ENCODE results near the gene CDS1.

DNA sequence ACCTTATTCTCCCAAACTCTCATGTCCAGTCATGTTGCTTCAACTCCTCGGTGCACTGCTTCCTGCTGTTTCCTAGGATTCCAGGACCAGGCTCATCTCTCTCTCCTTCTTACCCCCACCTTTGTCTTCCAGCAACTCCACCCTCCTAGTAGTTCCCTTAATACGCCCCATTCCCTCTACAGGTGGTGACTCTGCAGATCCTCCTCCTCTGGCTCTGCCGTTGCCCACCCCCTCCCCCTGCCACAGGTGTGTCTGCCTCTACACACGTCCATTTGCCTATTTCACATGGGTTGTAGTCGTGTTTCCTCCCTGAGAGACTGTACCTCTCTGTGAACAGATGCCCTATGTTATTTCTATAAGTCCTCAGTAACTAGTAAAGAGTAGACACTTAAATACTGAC is 32.4 kb downstream of the CDS1 start:
- TF ChIP-seq, protein P1, sequence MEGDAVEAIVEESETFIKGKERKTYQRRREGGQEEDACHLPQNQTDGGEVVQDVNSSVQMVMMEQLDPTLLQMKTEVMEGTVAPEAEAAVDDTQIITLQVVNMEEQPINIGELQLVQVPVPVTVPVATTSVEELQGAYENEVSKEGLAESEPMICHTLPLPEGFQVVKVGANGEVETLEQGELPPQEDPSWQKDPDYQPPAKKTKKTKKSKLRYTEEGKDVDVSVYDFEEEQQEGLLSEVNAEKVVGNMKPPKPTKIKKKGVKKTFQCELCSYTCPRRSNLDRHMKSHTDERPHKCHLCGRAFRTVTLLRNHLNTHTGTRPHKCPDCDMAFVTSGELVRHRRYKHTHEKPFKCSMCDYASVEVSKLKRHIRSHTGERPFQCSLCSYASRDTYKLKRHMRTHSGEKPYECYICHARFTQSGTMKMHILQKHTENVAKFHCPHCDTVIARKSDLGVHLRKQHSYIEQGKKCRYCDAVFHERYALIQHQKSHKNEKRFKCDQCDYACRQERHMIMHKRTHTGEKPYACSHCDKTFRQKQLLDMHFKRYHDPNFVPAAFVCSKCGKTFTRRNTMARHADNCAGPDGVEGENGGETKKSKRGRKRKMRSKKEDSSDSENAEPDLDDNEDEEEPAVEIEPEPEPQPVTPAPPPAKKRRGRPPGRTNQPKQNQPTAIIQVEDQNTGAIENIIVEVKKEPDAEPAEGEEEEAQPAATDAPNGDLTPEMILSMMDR (IDR thresholded peaks at IDR 0.05; ENCODE audit: low read length) = no peak
- TF ChIP-seq EZH2 (optimal IDR thresholded peaks at IDR 0.05; ENCODE audit: low read depth, low read length) = no peak
